ENCODE results near the gene NEK1. TPM values are rescaled to one million over a fixed set of nuclear protein-coding genes. Genes with fewer than 3 reads are reported as not detected.

Gene NEK1
- polyA plus RNA-seq, 1 donor from 2014 or later, result 17.1 TPM

GRCh38 chr4:169346840-169347239, 265.5 kb downstream of the NEK1 start:
- Histone ChIP-seq H3K9ac (ENCODE audit: low read length) (no peak overlapping the region), H3K9me2 (ENCODE audit: insufficient read depth, low read length) (no peaks in the 10 kb centered on the region), H3K4me2 (ENCODE audit: low read length) (no peak overlapping the region), H2AFZ (ENCODE audit: low read depth, low read length) (no peak overlapping the region), H3K36me3 (ENCODE audit: insufficient read depth, low read length) (no peaks in the 10 kb centered on the region), H3K27me3 (ENCODE audit: insufficient read depth, low read depth, low read length) (no peaks in the 10 kb centered on the region), H3K9me3 (ENCODE audit: low read length) (no peaks in the 10 kb centered on the region), H3K27ac (ENCODE audit: low read length) (no peak overlapping the region), H3K4me3 (ENCODE audit: low read length) (no peak overlapping the region), H3K79me2 (replicated peaks; ENCODE audit: insufficient read depth, low read length) (no peaks in the 10 kb centered on the region), H4K20me1 (ENCODE audit: insufficient read depth) (no peaks in the 10 kb centered on the region), H3F3A (ENCODE audit: insufficient read depth, low read length, poor library complexity, severe bottlenecking) (no peaks in the 10 kb centered on the region)
- TF ChIP-seq SMC3 (conservative IDR thresholded peaks at IDR 0.05; ENCODE audit: poor library complexity) (no peak), RAD21 (conservative IDR thresholded peaks at IDR 0.05) (no peak), EZH2 (IDR thresholded peaks at IDR 0.05; ENCODE audit: borderline replicate concordance, insufficient read depth, low read length, poor library complexity, severe bottlenecking) (no peak), MXI1 (conservative IDR thresholded peaks at IDR 0.05; ENCODE audit: poor library complexity, severe bottlenecking) (no peak), POLR2AphosphoS5 (IDR thresholded peaks at IDR 0.05) (no peak), EP300 (conservative IDR thresholded peaks at IDR 0.05; ENCODE audit: poor library complexity, severe bottlenecking) (no peak)
- TF ChIP-seq, protein P1, sequence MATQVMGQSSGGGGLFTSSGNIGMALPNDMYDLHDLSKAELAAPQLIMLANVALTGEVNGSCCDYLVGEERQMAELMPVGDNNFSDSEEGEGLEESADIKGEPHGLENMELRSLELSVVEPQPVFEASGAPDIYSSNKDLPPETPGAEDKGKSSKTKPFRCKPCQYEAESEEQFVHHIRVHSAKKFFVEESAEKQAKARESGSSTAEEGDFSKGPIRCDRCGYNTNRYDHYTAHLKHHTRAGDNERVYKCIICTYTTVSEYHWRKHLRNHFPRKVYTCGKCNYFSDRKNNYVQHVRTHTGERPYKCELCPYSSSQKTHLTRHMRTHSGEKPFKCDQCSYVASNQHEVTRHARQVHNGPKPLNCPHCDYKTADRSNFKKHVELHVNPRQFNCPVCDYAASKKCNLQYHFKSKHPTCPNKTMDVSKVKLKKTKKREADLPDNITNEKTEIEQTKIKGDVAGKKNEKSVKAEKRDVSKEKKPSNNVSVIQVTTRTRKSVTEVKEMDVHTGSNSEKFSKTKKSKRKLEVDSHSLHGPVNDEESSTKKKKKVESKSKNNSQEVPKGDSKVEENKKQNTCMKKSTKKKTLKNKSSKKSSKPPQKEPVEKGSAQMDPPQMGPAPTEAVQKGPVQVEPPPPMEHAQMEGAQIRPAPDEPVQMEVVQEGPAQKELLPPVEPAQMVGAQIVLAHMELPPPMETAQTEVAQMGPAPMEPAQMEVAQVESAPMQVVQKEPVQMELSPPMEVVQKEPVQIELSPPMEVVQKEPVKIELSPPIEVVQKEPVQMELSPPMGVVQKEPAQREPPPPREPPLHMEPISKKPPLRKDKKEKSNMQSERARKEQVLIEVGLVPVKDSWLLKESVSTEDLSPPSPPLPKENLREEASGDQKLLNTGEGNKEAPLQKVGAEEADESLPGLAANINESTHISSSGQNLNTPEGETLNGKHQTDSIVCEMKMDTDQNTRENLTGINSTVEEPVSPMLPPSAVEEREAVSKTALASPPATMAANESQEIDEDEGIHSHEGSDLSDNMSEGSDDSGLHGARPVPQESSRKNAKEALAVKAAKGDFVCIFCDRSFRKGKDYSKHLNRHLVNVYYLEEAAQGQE (IDR thresholded peaks at IDR 0.05; ENCODE audit: borderline replicate concordance), result no peak

DNA sequence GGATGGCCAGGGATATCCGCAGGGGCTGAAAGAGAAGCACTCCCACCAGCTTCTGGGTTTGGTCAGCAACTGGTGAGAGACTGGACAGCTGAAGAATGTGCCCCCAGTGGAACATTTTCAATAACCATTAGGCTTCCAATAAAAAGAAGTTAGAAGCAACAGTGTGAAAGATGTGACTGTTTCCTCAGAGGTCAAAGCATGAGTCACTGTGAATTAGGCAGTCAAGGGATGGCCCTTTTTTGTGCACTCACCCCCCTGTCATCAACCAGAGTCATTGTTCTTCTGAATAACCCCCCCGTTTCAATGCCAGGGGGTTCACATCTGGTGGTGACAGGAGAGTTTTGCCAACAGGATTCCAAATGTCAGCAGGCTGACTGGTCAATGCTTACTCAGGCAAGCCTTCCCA, 267.1 kb downstream of the NEK1 start:
- H3K27ac ChIP-seq (ENCODE audit: low read length), result no peak overlapping the region
- H2AFZ ChIP-seq (ENCODE audit: low read depth, low read length), result no peak overlapping the region
- H3F3A ChIP-seq (ENCODE audit: insufficient read depth, low read length, poor library complexity, severe bottlenecking), result no peaks in the 10 kb centered on the region
- no peaks in the 10 kb centered on the region for H3K9me2 ChIP-seq (ENCODE audit: insufficient read depth, low read length)
- TF ChIP-seq, protein P2, sequence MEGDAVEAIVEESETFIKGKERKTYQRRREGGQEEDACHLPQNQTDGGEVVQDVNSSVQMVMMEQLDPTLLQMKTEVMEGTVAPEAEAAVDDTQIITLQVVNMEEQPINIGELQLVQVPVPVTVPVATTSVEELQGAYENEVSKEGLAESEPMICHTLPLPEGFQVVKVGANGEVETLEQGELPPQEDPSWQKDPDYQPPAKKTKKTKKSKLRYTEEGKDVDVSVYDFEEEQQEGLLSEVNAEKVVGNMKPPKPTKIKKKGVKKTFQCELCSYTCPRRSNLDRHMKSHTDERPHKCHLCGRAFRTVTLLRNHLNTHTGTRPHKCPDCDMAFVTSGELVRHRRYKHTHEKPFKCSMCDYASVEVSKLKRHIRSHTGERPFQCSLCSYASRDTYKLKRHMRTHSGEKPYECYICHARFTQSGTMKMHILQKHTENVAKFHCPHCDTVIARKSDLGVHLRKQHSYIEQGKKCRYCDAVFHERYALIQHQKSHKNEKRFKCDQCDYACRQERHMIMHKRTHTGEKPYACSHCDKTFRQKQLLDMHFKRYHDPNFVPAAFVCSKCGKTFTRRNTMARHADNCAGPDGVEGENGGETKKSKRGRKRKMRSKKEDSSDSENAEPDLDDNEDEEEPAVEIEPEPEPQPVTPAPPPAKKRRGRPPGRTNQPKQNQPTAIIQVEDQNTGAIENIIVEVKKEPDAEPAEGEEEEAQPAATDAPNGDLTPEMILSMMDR (IDR thresholded peaks at IDR 0.05; ENCODE audit: poor library complexity, severe bottlenecking), result no peak
- TF ChIP-seq RAD21 (conservative IDR thresholded peaks at IDR 0.05), result no peak
- TF ChIP-seq MXI1 (conservative IDR thresholded peaks at IDR 0.05; ENCODE audit: poor library complexity, severe bottlenecking), result no peak
- TF ChIP-seq, protein P1 (IDR thresholded peaks at IDR 0.05; ENCODE audit: borderline replicate concordance), result no peak
- TF ChIP-seq TAF1 (IDR thresholded peaks at IDR 0.05; ENCODE audit: low read depth), result no peak
- TF ChIP-seq SMC3 (conservative IDR thresholded peaks at IDR 0.05; ENCODE audit: poor library complexity), result no peak
- no peak for TF ChIP-seq EZH2 (IDR thresholded peaks at IDR 0.05; ENCODE audit: borderline replicate concordance, insufficient read depth, low read length, poor library complexity, severe bottlenecking)
- no peak for TF ChIP-seq EP300 (conservative IDR thresholded peaks at IDR 0.05; ENCODE audit: poor library complexity, severe bottlenecking)
- no peak for TF ChIP-seq POLR2AphosphoS5 (IDR thresholded peaks at IDR 0.05)
- no peaks in the 10 kb centered on the region for H3K27me3 ChIP-seq (ENCODE audit: insufficient read depth, low read depth, low read length)
- no peak overlapping the region for H3K4me2 ChIP-seq (ENCODE audit: low read length)
- no peaks in the 10 kb centered on the region for H3K9me3 ChIP-seq (ENCODE audit: low read length)
- no peaks in the 10 kb centered on the region for H3K36me3 ChIP-seq (ENCODE audit: insufficient read depth, low read length)
- no peak overlapping the region for H3K4me3 ChIP-seq (ENCODE audit: low read length)
- no peaks in the 10 kb centered on the region for H4K20me1 ChIP-seq (ENCODE audit: insufficient read depth)
- H3K9ac ChIP-seq (ENCODE audit: low read length), result no peak overlapping the region
- no peaks in the 10 kb centered on the region for H3K79me2 ChIP-seq (replicated peaks; ENCODE audit: insufficient read depth, low read length)

Other genes with a start within 250 kb of the NEK1 start
- gene CLCN3, start 8.0 kb upstream of the NEK1 start, polyA plus RNA-seq, result 63.5 and 68.3 TPM in 2 replicates
- 110 and 143 TPM in 2 replicates for gene HPF1, start 145.4 kb upstream of the NEK1 start, polyA plus RNA-seq